Measurements from ENCODE around the gene COX7A2L. TPM values are rescaled to one million over a fixed set of nuclear protein-coding genes. Genes with fewer than 3 reads are reported as not detected.

The COX7A2L gene
- total RNA-seq, 4 donors from 2014 or later, result 92.0 to 110 (median 94.4) TPM

DNA sequence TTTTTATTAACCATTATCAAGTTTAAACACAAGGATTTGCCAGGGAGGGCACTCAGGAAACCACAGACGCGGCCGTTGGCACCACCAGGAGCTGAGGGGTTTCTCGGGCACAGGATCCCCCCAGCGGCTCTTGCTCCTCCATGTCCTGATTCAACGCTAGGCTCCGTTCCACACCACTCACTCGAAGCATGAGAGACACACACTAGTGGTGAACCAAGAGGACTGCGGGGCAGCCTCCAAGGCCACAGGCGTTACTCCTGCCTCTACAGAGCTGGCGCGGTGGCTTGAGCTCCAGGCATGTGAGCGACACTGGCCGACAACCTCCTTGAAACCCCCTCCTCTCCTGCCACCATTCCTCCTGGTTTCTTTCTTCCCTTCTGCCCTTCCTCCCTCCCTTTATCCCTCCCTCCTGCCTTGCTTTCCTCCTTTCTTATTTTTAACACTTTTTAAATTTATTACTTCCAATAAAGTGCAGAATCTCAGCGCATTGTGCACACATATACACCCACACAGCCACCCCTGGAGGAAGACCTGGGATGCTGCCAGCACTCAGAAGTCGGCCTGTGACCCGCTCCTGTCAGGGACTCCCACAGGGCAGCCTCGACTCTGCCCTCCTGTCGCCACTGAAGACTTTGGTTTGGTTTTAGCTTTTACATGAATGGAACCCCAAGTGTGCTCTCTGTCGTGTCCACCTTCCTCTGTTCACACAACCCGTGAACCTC lies 21.7 kb downstream of the COX7A2L start:
- no peak overlapping the region for H3K4me3 ChIP-seq (ENCODE audit: low read depth, poor library complexity, severe bottlenecking)
- WGBS, 2 donors, result 87 to 92% methylated on average over 21 of the region's 21 CpGs
- TF ChIP-seq POLR2A (IDR thresholded peaks at IDR 0.05), result no peak
- TF ChIP-seq, protein P1, sequence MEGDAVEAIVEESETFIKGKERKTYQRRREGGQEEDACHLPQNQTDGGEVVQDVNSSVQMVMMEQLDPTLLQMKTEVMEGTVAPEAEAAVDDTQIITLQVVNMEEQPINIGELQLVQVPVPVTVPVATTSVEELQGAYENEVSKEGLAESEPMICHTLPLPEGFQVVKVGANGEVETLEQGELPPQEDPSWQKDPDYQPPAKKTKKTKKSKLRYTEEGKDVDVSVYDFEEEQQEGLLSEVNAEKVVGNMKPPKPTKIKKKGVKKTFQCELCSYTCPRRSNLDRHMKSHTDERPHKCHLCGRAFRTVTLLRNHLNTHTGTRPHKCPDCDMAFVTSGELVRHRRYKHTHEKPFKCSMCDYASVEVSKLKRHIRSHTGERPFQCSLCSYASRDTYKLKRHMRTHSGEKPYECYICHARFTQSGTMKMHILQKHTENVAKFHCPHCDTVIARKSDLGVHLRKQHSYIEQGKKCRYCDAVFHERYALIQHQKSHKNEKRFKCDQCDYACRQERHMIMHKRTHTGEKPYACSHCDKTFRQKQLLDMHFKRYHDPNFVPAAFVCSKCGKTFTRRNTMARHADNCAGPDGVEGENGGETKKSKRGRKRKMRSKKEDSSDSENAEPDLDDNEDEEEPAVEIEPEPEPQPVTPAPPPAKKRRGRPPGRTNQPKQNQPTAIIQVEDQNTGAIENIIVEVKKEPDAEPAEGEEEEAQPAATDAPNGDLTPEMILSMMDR (IDR thresholded peaks at IDR 0.05), result no peak
- intact Hi-C loops (cut with DNase I; ENCODE audit: low total_unique reads), result loop anchor here (10.0 kb wide), 1 partner anchor 245 kb away; no protein-coding TSS in a partner anchor
- no peak for DNase-seq (ENCODE audit: low spot score in 2 of 2)

DNA sequence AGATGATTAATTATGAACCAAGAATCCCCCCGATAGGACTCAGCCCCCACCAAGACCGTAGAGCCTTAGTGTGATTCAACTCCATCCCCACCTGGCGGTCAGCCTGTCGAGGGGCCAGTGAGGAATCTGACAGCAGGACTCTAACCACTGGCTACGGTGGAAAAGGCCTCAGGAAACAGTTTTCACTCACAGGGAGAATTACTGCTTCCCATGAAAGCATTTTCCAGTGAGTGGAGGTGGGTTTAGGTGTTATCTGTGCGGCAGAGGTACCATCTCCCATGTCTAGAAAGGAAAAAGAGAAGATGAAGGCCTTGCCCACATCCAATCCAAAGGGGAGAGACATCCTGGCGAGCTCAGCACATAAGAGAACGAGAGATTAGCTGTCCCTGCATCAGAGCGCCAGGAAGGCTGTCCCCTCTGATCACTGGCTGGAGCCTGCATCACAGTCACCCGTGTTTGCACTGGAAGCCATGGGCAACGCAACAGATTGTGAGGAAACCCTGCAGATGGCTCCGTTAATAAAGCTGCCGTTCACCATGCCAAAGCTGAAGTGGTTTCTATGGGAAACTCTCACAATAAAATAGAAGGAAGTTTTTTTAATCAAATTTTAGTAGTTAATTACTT lies 22.3 kb downstream of the COX7A2L start:
- no peak overlapping the region for H3K4me3 ChIP-seq (ENCODE audit: low read depth, poor library complexity, severe bottlenecking)
- TF ChIP-seq, protein P1 (IDR thresholded peaks at IDR 0.05), result no peak
- no peak for TF ChIP-seq POLR2A (IDR thresholded peaks at IDR 0.05)
- intact Hi-C loops (cut with DNase I; ENCODE audit: low total_unique reads), result loop anchor here (10.0 kb wide), 1 partner anchor 244 kb away; no protein-coding TSS in a partner anchor
- DNase-seq (ENCODE audit: low spot score in 2 of 2), result no peak
- WGBS, 2 donors, result 91% methylated on average over 13 of the region's 13 CpGs

DNA sequence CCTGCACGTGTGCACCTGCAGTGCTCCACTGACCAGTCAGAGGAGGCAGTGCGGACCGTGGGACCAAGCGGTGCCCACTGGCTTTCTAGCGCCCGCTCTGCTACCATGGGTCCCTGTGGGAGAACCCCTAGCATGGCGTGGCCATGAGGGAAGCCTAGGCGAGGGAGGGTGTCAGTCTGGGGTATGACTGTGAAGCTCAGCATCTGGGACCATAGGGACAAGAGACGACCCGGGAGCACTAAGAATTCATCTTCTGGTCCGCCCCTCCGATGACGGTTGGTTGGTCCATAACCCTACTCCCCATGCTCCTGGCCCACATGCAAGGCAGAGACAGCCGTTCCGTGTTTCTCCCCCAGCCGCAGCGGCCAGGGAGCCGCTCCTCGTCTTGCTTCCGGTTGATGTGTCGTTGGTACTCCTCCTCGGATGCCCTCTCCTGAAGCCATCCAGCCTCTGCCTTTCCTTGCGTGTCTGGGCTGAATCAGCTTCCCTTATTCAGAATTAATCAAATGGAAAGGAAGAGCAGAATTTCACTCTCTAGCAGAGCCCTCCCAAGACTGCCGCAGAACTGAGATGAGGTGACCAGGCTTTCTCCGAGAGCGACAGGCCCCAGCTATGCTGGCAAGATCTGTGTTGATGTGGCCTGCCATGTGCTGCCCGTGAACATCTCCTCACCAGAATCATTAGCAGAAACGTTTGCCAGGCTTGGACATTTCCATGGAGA lies 23.0 kb downstream of the COX7A2L start:
- intact Hi-C loops (cut with DNase I; ENCODE audit: low total_unique reads), result loop anchor here (10.0 kb wide), 1 partner anchor 243 kb away; no protein-coding TSS in a partner anchor
- DNase-seq (ENCODE audit: low spot score in 2 of 2), result no peak
- TF ChIP-seq POLR2A (IDR thresholded peaks at IDR 0.05), result no peak
- TF ChIP-seq, protein P1 (IDR thresholded peaks at IDR 0.05), result no peak
- 94 to 95% methylated on average over 28 of the region's 28 CpGs for WGBS, 2 donors
- H3K4me3 ChIP-seq (ENCODE audit: low read depth, poor library complexity, severe bottlenecking), result no peak overlapping the region

DNA sequence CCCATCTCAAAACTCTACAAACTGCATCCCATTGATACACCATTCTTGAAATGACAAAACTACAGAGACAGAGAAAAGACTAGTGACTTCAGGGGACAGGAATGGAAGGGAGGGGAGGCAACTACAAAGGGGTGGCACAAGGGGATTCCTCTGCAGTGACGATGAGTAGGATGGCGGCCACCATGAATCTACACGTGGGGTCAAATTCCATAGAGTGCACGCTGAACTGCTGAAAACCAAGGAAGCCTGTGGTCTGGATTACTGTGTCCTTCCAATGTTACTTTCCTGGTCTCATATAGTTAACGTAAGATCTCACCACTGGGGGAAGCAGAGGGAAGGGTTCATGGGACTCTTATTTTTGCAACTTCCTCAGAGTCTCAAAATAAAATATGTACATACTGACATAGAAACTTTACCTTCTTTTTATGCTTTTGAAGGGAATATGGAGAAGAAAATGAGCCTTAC lies 23.6 kb downstream of the COX7A2L start:
- intact Hi-C loops (cut with DNase I; ENCODE audit: low total_unique reads), result loop anchor here (10.0 kb wide), 1 partner anchor 243 kb away; no protein-coding TSS in a partner anchor
- 92 to 95% methylated on average over 5 of the region's 5 CpGs for WGBS, 2 donors
- TF ChIP-seq, protein P1 (IDR thresholded peaks at IDR 0.05), result no peak
- no peak for TF ChIP-seq POLR2A (IDR thresholded peaks at IDR 0.05)

DNA sequence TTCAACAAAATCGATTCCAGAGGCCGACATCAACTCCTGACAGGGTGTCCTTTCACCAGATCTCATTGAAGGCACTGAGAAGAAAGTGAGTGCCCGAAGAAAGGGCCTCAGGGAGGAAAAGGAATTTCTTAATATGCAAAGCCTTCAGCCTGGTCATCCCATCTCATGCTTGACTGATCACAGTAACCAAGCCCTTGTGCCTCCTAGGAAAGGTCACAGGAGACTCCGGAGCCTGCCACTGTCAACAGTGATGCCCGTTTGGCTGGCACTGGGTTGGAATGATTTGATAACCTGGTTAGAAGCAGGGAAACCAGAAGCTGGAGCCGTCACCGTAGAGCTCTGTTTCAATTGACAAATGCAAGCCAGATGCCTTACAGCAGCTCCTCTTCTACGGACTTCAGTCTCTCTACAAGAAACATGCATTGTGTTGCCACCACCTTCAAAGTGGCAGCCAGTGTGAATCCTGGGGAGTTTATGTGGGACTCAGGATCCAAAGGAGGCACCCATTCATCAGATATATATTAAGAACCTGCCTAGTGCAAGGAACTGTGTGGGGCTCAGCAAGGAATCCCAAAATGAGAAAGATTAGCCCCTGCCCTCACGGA lies 24.6 kb downstream of the COX7A2L start:
- TF ChIP-seq, protein P1 (IDR thresholded peaks at IDR 0.05), result no peak
- WGBS, 2 donors, result 90 to 91% methylated on average over 9 of the region's 9 CpGs
- DNase-seq (ENCODE audit: low spot score in 2 of 2), result no peak
- intact Hi-C loops (cut with DNase I; ENCODE audit: low total_unique reads), result loop anchor here (10.0 kb wide), 1 partner anchor 242 kb away; no protein-coding TSS in a partner anchor
- H3K4me3 ChIP-seq (ENCODE audit: low read depth, poor library complexity, severe bottlenecking), result no peak overlapping the region

More for the DNA sequence above, 23.6 kb downstream of the COX7A2L start:
- H3K4me3 ChIP-seq (ENCODE audit: low read depth, poor library complexity, severe bottlenecking), result no peak overlapping the region
- DNase-seq (ENCODE audit: low spot score in 2 of 2), result no peak
